NCI-H526 treated with DMSO at 0.1 percent for 48 hours (cell line): ENCODE data around the gene PDLIM5.
"Not testable (repeated sequence)": the region's sequence is repeated elsewhere in the genome, so short reads cannot be mapped to it uniquely, and the experiment has no call there.

Experiments used
- DNase-seq: peaks from one replicate; lab custom pipeline; 2025; lab: John Stamatoyannopoulos, UW

PDLIM5 gene

DNA sequence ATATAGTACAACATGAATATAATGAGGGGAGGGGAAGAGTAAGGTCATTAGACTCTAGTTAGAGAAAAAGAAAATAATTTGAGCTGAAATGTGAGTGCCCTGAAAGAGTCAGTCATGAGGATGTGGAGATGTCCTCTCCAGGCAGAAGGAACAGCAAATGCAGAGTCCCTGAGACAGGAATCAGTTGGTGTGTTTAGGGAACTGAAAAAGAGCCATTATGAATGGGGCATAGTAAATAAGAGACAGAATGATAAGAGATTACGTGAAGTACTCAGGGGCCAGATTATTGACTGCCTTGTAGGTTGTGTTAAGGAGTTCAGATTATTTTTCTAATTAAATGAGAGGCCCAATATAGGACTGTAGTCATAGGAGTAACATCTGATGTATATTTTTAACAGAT is 147.0 kb downstream of the PDLIM5 start:
- no peak for DNase-seq

DNA sequence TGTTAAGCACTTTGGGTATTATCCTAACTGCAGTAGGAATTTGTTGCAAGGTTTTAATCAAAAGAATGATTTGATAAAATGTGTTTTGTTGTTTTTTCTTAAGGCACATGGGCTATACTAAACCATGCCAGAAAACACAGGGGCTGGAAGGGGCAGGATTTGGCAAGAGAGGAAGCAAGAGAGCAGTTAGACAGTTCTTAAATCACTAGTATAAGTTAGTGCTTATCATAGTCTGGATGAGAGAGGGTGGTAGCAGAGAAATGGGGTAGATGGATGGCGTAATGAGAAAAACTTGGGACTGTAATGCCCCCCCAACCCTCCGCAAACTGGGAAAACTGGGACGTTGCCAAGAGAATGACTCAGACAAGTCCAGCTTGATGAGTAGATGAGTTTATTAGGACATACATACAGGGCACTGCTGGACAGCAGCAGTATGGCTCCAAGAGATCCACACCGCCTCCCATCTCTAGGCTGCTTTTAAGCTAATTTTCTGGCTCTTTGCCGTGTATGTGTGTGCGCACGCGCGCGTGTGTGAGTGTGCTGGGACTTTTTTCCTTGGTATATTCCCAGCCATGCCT is 151.5 kb downstream of the PDLIM5 start:
- no peak for DNase-seq

DNA sequence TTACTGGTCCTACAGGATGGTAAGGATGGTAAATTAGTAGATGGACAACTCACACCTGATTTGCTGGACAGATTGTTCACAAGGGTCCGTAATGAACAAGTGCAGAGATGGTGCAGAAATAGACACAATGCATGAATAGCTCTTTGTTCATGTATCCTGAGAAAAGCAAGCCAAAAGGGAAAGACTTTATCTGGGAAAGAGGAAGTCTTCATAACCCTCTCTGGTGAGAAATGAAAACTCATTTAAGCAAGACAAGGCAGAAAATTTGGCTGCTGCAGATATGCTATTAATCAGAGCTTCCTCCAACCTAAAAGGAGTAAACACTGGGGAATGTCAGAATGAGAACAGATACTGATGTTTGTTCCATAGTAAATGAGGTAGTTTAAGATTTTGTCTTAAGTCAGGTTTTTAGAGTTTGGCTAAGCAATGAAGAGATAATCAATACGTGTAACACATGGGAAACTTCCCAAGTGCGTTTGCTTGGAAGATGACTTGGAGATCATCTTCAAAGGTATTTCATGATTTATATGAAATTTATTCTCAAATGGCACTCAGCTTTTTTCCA is 153.6 kb downstream of the PDLIM5 start:
- no peak for DNase-seq

DNA sequence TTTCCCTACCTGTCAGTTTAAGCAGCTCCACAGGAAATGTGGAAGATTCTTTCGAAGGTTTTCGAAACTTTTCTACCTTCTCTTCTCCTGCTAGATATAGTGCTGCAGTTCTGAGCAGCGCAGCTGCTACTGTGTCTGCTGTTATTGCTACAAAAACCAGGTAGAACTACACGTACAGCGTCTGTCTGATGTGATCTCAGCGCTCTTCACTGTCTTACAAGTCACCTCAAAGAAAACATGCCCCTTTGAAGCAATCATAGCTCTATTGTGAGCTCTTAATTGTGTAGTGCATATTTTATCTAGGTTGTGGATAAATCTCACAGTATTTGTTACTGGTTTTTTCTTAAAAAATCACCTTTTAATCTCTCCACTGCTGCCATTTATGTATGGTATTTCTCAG is 158.4 kb downstream of the PDLIM5 start:
- DNase-seq, result no peak

DNA sequence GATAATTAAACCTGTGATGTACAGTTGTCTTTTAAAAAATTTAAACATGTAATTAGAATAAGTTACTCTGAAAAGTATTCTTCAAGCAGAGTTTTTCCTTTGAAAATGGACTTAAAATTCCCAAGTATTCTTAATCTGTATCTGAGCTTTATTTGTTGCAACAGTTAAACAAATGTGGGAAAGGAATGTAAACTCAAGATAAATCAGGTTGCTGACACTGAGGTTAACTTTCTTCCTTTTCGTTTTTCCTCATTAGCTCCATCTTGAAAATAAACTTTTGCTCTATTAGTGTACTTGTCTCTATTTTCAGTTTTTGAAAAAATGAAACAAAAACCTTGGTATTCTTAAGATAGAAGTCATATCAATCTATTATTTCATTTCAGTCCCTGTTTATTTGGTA is 161.5 kb downstream of the PDLIM5 start:
- no peak for DNase-seq

DNA sequence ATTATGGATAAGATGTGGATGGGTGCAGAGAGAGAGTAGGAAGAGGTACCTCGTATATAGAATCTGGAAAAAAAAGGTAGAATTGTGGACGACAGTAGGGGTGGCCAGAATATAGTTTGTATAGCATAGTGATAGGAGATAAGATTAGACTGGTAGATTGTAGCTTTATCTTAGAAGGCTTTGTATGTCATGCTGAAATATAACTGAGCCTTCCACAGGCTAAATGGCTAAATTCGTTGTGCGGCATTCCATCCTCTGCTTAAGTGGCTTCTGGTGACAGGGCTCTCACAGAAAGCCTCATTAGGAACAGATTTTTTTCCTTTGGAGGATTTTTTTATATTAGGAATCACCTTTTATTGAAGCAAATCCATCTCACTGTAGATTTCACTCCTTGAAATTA is 163.7 kb downstream of the PDLIM5 start:
- no peak for DNase-seq

DNA sequence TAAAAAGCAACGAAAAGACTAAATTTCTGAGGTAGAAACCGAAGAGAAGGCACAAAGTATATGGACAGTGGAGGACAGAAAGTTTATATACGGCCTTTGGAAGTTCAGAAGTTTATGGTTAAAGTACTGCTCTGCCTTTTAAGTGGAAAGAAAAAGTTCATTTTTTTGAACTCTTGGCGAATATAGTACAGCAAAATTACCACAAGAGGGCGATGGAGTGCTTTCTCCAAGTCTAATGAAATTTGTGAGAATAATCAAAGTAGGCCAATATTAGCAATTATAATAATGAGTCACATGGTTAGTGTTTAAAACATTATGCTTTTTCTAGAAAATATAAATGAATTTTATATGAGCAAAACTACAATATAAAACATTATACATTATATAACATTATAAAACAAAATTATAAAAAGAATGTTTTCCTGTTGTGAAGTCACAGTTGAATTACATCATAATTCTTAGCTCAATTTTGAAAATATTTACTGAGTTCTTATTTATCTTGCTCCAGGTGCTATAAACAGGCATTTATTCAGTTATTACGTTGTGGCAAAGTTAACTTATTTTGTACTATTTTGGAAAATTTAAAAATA is 169.8 kb downstream of the PDLIM5 start:
- DNase-seq, result peak; percentile 4

DNA sequence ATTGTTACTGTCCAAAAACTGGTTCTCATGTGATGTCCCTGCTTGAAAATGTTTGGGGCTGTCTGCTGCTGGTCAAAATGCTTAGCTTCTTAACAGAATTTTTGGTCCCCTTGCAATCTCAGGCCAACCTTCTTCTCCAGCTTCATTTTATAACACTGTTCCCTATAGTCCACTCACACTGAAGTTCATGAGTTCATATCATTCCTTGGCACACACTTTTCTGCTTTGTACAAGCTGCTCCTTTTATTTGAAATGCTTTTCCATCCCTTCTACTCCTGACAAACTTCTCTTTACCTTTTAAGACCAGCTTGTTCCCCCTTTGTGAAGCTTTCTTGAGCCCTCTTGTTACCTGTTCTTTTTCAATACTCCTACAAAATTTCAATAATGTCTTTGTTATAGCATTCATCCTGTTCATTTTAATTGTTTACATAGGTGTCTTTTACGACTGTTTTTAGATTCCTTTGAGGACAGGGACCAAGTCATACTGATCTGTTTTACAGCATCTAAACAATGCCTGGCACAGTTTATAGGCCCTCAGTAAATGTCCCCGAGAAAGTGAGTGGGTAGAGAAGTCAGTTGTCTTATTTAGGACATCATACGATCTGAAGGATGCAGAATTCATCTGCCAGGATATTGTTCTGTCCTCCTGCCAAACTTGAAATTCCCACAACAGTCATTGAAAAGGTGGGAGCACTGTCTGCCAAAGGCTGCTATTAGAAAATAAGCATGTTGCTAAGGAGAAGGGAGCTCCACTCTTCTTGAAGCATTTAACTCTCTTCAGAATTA is 171.6 kb downstream of the PDLIM5 start:
- no peak for DNase-seq

DNA sequence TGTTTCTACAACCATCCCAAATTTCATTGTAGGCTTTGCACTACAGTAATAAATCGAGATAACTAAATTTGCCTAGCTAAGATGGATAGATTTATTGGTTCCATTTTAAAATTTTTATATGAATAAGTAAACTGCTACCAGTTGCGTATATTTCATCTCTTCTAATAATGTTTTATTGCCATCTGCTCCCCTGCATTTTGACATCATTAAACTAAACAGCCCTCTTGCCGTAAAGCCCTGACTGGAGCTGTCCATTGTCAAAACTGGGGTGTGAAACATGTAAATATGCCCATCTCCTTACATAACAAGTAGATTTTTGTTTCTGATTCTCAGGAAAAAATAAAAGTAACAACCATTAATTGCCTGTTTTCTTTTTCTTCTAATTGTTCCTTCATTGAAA is 175.2 kb downstream of the PDLIM5 start:
- no peak for DNase-seq

DNA sequence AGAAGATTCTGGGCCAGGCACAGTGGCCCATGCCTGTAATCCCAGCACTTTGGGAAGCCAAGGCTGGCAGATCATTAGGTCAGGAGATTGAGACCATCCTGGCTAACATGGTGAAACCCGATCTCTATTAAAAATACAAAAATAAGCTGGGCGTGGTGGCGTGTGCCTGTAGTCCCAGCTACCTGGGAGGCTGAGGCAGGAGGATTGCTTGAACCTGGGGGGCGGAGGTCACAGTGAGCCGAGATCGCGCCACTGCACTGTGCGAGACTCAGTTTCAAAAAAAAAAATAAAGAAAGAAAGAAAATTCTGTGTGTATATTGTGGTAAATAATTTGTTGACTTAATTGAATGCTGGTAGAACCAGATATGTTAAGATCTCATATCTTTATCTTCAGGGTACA is 177.3 kb downstream of the PDLIM5 start:
- DNase-seq, result not testable (repeated sequence)

DNA sequence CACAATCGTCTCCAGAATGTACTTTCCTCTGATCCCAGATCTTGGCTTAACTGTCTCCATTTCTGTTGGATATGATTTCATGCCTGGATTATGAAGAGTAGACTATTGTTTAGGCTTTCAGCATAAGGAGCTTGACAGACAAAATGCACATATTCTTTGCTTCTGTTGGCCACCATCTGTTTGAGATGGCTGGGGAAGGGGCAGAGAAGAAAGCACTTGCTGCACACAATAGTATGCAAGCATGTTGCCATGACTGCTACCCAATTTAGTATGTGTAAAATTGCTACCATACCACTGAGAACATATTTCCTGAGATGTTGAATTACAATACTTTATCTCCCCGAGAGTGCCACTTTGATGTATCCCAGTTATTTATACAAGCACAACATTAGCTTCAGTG is 178.1 kb downstream of the PDLIM5 start:
- DNase-seq, result no peak

DNA sequence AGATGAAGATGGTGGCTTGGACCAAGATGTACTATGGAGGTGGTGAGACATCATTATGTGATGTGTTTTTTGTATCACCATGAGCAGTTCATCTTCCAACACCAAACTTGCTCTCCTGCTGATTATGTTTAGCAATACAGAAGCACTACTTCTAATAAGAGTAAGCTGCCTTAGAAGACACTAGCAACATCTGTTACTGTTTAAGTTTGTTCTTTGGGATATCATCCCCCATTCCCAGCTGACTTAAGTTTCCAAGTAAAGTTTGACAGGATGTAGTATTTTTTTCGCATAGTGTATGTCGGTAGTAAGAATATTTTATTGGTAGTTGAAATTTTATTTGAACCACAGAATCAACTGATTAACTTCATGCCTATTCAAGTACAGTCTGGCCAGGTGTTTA is 182.5 kb downstream of the PDLIM5 start:
- DNase-seq, result no peak

DNA sequence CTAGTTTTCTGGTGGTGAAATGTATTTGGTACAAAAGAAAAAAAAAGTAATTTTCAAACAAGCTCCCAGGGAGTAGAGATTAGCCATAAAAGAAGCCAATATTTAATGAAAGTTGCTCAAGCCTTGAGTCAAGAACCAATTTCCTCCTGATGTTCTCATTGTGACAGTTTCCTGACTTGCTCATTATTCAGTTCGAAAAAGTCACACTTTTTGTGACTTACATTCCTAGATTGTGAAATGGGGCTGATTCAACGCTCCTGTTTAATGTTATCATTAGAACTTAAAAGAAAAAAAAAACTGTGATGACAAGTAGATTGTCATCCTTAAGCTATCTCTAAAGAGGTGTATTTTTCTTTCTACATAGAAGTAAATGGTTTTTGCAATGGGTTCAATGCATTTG is 183.4 kb downstream of the PDLIM5 start:
- no peak for DNase-seq

DNA sequence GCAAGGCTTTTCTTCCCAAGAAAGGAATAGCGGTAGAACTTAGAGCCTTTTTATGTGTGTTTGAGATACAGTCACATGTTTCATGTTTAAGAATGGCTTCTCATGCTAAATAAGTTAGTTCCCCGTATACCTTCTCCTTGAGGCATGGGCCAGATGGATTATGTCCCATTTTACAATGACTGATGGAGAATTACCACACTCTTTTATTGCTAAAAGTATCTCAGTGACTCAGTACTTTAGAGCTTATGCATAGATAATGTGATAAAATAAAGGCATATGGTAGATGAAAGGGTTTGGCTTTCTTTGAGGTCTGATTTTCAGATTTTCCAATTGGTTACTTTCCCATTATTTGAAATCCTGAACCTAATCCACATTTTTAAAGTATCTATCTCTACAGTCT is 184.3 kb downstream of the PDLIM5 start:
- DNase-seq, result no peak

DNA sequence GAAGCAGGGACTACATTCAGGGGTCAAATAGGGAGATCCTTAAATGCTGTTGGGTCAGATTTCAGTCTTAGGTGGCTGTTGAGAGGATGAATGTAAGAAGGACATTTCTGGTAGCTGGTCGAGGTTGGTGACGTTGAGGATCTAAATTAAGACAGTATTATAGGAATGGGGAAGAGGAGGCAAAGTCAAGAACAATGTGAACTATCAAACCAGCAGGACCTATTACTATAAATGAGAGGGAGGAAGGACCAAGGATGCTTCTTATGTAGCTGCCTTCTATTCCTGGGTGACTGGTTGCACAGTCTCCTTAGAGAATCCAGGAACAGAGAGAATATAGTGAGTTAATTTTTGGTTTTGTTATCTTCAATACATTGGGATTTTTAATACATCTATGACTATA is 187.6 kb downstream of the PDLIM5 start:
- no peak for DNase-seq

DNA sequence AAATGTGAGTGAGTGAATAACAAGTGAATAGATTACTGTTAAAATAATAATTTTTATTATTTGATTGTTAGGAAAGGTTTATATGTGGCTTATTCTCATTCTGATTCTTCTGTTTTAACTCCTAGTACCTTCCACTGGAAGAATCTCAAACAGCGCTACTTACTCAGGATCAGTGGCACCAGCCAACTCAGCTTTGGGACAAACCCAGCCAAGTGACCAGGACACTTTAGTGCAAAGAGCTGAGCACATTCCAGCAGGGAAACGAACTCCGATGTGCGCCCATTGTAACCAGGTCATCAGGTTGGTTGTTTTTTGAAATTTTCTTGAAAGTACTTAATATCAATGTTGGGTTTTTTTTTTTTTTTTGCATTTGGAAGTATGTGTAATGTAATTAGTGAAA is 188.4 kb downstream of the PDLIM5 start:
- no peak for DNase-seq

DNA sequence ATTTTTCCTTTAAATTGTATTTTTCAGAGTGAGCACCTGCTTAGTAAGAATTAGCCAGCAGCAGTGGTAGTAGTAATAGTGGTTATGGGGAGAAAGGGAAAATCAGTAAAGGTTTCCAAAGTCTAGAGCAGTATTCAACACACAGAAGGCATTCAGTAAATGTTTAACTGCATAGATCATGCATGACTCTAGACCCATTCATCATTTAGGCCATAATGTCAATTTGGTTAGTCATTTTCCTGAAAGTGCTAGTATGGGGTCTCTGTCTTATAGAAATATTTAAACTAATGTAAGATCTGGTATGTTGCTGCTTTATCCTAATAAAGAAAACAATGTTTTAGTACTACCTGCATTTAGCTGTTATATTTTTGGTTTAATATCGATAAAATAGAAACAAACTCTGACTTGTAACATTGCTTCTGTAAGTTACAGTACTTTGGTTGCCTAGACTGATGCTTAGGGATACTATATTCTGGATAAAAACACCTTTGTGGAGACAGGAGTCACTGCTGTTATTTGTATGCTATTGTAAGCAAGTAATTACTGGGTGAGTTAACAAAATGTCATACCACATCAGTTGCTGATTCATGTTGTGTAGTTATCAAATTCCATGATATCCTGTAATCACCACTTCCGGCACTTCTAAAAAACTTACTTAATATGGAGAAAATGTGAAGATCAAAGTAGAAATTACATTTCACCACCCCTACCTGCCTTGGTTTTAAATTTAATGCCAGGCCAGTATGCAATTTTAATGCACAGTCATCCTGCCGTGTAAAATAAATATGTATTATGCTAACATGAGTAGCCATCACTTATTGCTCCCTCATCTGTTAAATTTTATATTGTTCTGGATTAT is 190.2 kb downstream of the PDLIM5 start:
- DNase-seq, result no peak

DNA sequence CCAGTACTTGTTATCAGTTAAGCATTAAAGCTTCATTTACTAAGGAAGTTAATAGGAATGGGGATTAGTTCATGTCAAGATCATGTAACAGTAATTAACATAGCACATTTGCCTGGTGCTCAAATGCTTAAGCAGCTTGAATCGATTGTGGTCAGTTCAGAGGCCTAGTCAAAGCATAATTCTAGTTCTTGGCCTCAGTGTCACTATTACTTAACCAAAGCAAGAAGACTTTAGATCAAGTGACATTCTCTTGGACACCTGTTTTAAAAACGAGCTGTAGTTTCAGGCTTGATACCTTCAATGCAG is 190.8 kb downstream of the PDLIM5 start:
- DNase-seq, result peak; percentile 15

DNA sequence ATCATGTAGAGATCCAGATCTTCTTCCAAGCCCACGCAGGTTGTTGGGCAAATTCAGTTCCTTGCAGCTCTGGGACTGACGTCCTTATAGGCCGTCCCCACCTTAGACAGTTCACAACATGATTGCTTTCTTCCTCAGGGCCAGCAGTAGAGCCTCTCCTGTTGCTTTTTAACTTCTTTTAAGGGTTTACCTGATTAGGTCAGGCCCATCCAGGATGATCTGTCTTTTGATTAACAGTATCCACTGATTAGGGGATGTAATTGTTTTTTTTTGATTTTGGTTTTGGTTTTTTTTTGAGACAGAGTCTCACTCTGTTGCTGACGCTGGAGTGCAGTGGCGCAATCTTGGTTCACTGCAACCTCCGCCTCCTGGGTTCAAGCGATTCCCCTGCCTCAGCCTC is 197.0 kb downstream of the PDLIM5 start:
- no peak for DNase-seq

DNA sequence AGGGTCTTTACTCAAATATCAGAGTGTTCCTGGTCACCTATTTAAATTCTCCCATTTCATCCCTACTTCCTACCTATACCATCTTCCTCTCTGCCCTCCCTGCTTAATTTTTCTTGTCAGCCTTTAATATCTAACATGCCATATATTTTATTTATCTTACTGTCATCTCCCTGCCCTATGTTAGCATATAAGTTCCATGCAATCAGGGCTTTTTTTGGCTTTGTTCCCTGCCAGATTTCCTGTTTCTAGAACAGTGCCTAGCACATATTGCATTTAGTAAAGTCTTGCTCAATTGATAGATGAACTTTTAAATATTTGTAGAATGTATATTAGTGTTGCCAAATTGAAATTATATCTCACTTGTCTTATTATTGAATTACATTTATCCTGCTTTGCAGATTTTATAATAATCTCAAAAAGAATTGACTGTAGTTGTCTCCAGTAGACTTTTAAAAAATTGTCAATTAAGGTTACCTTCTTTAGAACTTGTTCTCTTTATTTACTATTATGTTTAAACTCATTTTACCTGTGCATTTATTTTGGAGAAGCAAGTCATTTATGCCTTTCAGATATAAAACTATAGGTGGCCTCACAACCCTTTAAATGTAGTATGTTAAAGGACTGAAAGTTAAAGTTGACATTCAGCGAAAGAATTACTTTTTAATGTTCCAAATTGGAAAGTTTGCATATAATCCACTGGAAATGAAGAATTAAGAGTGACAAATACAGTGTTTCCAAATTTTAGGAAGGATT is 197.8 kb downstream of the PDLIM5 start:
- DNase-seq, result no peak

DNA sequence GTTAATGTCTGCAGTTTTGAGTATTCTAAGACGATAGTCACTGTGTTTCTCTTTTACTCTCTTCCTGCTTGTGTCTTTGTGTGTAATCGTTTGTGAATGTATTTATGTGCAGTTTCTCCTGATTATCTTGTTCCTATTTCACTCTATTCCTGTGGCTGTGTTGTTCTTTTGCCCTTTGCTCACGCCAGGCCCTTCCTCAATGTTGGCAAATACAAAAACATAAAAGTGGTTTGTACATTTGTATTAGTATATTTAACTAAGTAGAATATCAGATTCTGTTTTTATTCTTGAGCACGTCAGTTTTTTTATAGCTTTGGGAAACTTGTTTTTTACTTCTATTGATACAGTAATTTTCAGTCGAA is 198.4 kb downstream of the PDLIM5 start:
- no peak for DNase-seq

DNA sequence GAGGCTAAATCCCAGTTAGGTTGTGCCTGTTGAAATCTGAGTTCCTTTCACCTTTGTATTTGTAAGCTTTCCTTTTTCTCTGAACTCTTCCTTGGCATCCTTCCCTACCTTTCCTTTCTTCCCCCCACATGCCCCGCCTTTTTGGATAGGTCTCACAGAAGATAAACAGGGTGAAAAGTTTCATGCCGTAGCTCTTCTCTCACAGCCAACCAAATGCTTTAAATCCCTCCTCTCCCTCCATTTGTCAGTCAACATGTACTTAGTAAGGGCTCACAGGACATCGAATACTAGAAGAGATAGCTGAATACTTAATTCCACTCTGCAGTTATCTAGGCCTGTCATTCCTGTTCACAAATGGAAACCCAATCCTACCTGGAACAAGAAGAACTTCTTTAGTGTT is 198.9 kb downstream of the PDLIM5 start:
- no peak for DNase-seq
